Spleen (tissue), 11 donors: ENCODE measurements around the gene TFPT. TPM values are rescaled to one million over a fixed set of nuclear protein-coding genes. Genes with fewer than 3 reads are reported as not detected.

Source experiments
- DNase-seq: peaks from one replicate; pipeline ENCODE4 v3.0.0-alpha.2; 2020
- H3K27ac ChIP-seq, 8 donors: fragments of 200-600 bp; sonication (generic) in 7 of 8; 1 replicate in 4 of 8; 2 replicates in 4 of 8; pipeline versions ENCODE4 v1.5.0 to v1.8.0; 2016 to 2021; ENCODE audit warnings: inconsistent platforms in 4 of 8, mild to moderate bottlenecking in 4 of 8, moderate library complexity in 1 of 8
- H3K27me3 ChIP-seq, 7 donors: fragments of 200-600 bp; sonication (generic) in 6 of 7; replicated peaks in 1 of 7; 1 replicate in 4 of 7; 2 replicates in 3 of 7; pipeline versions ENCODE4 v1.5.0 to v1.8.0; 2016 to 2021; ENCODE audit warnings: inconsistent platforms in 3 of 7, mild to moderate bottlenecking in 1 of 7
- H3K36me3 ChIP-seq, 6 donors: fragments of 200-600 bp; sonication (generic) in 5 of 6; 1 replicate in 4 of 6; 2 replicates in 2 of 6; pipeline versions ENCODE4 v1.5.0 to v1.8.0; 2016 to 2021; ENCODE audit warnings: inconsistent platforms in 2 of 6
- H3K4me1 ChIP-seq, 6 donors: fragments of 200-600 bp; sonication (generic) in 5 of 6; 1 replicate in 3 of 6; 2 replicates in 3 of 6; pipeline versions ENCODE4 v1.5.0 to v1.8.0; 2016 to 2021; ENCODE audit warnings: inconsistent platforms in 3 of 6
- H3K4me3 ChIP-seq, 8 donors: fragments of 200-600 bp; sonication (generic) in 7 of 8; 1 replicate in 4 of 8; 2 replicates in 4 of 8; pipeline versions ENCODE4 v1.5.0 to v1.8.0; 2016 to 2021; ENCODE audit warnings: inconsistent platforms in 4 of 8, mild to moderate bottlenecking in 4 of 8, moderate library complexity in 2 of 8
- H3K9me3 ChIP-seq, 8 donors: fragments of 200-600 bp; sonication (generic) in 7 of 8; 1 replicate in 4 of 8; 2 replicates in 4 of 8; pipeline versions ENCODE4 v1.5.0 to v1.8.0; 2016 to 2021; ENCODE audit warnings: inconsistent platforms in 4 of 8
- POLR2A ChIP-seq, 3 donors: fragments of 450-650 bp; IDR thresholded peaks; one replicate each; pipeline ENCODE4 v1.5.1; 2017; ENCODE audit warnings: antibody characterized with exemption in 3 of 3, mild to moderate bottlenecking in 1 of 3
- POLR2AphosphoS5 ChIP-seq, 3 donors: sonication (generic); formaldehyde crosslinking; IDR thresholded peaks; one replicate each; pipeline ENCODE4 v1.5.1; 2017; ENCODE audit warnings: antibody characterized with exemption in 3 of 3
- WGBS, 5 donors: extraction: QIAGEN DNeasy Blood & Tissue Kit in 3 of 5; methylation state at CpG; one replicate each; pipeline versions ENCODE4 v1.1.5 to v1.1.7; 2013 to 2018; 5-methylcytosine and 5-hydroxymethylcytosine counted together
- intact Hi-C: fragments of 100-400 bp; cut with DNase I; formaldehyde crosslinking; loops from one replicate; pipeline ENCODE4 v1.15.0; 2023; ENCODE audit warnings: low total_unique reads
- polyA plus RNA-seq, 3 donors: library from polyadenylated mRNA; stranded (reverse); fragments of 200-250 nt; gene quantifications; one replicate each; pipeline ENCODE4 v1.2.1, GENCODE V29; 2013
- total RNA-seq, 7 donors: library from RNA; depleted of rRNA in 3 of 7; stranded (reverse); fragments of >200 nt in 3 of 7; fragmentation: NEBNext Ultra II Directional in 4 of 7; extraction: Animal tissue kit (Norgen Biotek cat#: 25700) in 4 of 7; gene quantifications; one replicate each; pipeline versions ENCODE4 v1.1.0 to v1.2.1, GENCODE V29; 2016 to 2021
- TF ChIP-seq, protein P1 (sequence below), 11 experiments: fragments of 200-600 bp in 7 of 11; fragments of 450-650 bp in 4 of 11; sonication (generic) in 4 of 11; IDR thresholded peaks in 8 of 11; conservative IDR thresholded peaks in 3 of 11; 1 replicate in 7 of 11; 2 replicates in 4 of 11; pipeline versions ENCODE4 v1.4.0 to v1.8.0; 2016 to 2021; ENCODE audit warnings: antibody characterized with exemption in 11 of 11, inconsistent platforms in 4 of 11, mild to moderate bottlenecking in 1 of 11
- donor health status: healthy with polysubstance abuse.
- donor health status: DM: no; HTN: no; CAD: no; lungs with moderate emphysema.
- donor health status: DM: no; HTN: no; CAD: no.
- donor health status: Bipolar disorder and iron deficiency.
- donor health status: healthy.
- donor health status: DM: no; HTN: no; CAD: no.
- donor health status: DM: yes; HTN: yes; CAD: no.

TFPT gene
- total and polyA plus RNA-seq, 10 donors = 16.5 to 36.5 (median 21.8) TPM

DNA sequence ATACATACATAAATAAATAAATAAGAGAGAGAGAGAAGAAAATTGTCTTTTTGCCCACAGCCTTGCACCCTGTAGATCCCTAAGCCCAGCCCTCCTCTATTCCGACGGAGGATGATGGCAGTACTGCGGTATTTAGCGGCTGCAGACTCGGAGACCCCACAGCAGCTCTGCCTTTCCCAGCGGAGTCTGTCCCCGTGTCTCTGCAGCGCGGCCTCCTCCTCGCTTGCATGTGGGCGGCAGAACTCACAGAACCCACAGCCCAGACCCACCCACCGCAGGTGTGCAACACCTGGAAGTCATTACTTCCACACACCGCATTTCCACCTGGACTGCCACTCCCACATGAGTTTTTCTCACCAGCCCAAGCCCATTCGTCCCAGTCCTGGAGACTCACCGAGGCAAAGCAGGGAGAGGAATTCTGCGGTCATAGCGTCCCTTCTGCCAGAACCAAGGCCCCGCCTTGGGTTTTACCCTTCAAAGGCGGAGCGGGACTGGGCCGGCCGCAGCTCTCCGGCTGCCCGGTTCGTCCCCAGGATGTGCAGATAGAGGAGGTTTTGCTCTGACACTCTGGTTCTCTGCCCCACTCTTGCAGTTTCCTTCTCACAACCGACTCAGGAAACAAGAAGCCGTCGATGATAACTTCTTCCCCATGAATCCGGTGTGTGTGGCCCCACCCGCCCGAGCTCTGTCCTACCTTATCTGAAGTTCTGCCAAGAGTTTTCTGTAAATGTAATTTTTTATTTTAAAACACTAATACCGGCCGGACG is 51.9 kb downstream of the TFPT start, which contains the start of gene VSTM1:
VSTM1 (minus strand) TSS at position 548 of the 767 bp plus-strand sequence; CDS start at position 428, 120 bp downstream.
- 46 to 74% (median 66%) methylated on average over 33 to 34 of the region's 34 CpGs for WGBS, 5 donors
- Histone ChIP-seq H3K9me3 (no peaks in the 10 kb centered on the region), H3K36me3 (peaks cover 0 to under 1% (median 0%) of the 10 kb centered on the region in 6 donors), H3K4me3 (peak within 1 kb of the TSS in 3 of 8 donors; percentile 2 to 40 (median 5)), H3K4me1 (peaks cover 0 to 16% (median 0%) of the 10 kb centered on the region in 6 donors), H3K27ac (peak within 1 kb of the TSS in 6 of 8 donors; percentile 46 to 82 (median 73)), H3K27me3 (peaks cover 0 to 59% (median 0%) of the 10 kb centered on the region in 7 donors)
- DNase-seq = no peak
- no peak for TF ChIP-seq POLR2A (IDR thresholded peaks at IDR 0.05)
- TF ChIP-seq, protein P1, sequence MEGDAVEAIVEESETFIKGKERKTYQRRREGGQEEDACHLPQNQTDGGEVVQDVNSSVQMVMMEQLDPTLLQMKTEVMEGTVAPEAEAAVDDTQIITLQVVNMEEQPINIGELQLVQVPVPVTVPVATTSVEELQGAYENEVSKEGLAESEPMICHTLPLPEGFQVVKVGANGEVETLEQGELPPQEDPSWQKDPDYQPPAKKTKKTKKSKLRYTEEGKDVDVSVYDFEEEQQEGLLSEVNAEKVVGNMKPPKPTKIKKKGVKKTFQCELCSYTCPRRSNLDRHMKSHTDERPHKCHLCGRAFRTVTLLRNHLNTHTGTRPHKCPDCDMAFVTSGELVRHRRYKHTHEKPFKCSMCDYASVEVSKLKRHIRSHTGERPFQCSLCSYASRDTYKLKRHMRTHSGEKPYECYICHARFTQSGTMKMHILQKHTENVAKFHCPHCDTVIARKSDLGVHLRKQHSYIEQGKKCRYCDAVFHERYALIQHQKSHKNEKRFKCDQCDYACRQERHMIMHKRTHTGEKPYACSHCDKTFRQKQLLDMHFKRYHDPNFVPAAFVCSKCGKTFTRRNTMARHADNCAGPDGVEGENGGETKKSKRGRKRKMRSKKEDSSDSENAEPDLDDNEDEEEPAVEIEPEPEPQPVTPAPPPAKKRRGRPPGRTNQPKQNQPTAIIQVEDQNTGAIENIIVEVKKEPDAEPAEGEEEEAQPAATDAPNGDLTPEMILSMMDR (IDR thresholded peaks at IDR 0.05 in 8 of 11, conservative IDR thresholded peaks at IDR 0.05 in 3 of 11) = no peak
- TF ChIP-seq POLR2AphosphoS5 (IDR thresholded peaks at IDR 0.05) = no peak
- intact Hi-C loops = no loop called here

DNA sequence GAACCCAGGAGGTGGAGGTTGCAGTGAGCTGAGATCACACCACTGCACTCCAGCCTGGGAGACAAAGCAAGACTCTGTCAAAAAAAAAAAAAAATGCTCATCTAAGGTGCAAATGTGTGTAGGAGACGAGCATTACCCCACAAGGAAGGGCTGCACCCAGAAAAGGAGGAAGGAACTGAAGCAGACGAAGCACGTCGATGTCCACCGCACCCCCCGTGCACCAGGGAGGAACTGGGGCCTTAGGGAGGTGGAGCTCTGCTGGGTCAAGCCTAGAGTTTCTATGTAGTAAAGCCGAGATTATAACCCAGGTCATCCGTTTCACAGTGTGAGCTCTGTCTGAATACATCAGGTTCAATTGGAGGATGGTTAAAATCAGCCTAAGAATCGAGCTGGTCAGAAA is 52.8 kb downstream of the TFPT start:
- intact Hi-C loops = no loop called here
- H3K36me3 ChIP-seq = peaks cover 0 to 8% (median 0%) of the 10 kb centered on the region in 6 donors
- DNase-seq = peak; percentile 91
- H3K4me3 ChIP-seq = peak overlapping the region in 2 of 8 donors; percentile 2 to 40
- TF ChIP-seq, protein P1 (IDR thresholded peaks at IDR 0.05 in 8 of 11, conservative IDR thresholded peaks at IDR 0.05 in 3 of 11) = no peak
- peak in 1 of 3 donors; percentile 30 for TF ChIP-seq POLR2AphosphoS5 (IDR thresholded peaks at IDR 0.05)
- peaks cover 0 to 16% (median 0%) of the 10 kb centered on the region in 6 donors for H3K4me1 ChIP-seq
- H3K9me3 ChIP-seq = no peaks in the 10 kb centered on the region
- H3K27ac ChIP-seq = peak overlapping the region in 5 of 8 donors; percentile 67 to 82 (median 77)
- 22 to 44% (median 28%) methylated on average over 9 of the region's 9 CpGs for WGBS, 5 donors
- peaks cover 0 to 54% (median 0%) of the 10 kb centered on the region in 7 donors for H3K27me3 ChIP-seq

Other genes with a start within 250 kb of the TFPT start
- 100 to 1,000 TPM in 1 of 7 donors, 10 to 100 TPM in 6; 43.1 to 146 (median 57.7) TPM for gene MYADM, start 247.8 kb downstream of the TFPT start, total RNA-seq
- gene MYADM, start 247.8 kb downstream of the TFPT start, polyA plus RNA-seq = 10 to 100 TPM in 2 of 3 donors, 1 to 10 TPM in 1; 9.1 to 22.2 (median 12.1) TPM
- under 1 TPM in 1 of 7 donors, not detected in 6; 0.17 TPM for gene PRKCG, start 233.5 kb downstream of the TFPT start, total RNA-seq
- gene PRKCG, start 233.5 kb downstream of the TFPT start, polyA plus RNA-seq = not detected
- not detected for gene CACNG7, start 206.4 kb downstream of the TFPT start, total RNA-seq
- not detected for gene CACNG7, start 206.4 kb downstream of the TFPT start, polyA plus RNA-seq
- under 1 TPM in 3 of 7 donors, not detected in 4; 0.03 to 0.11 (median 0.06) TPM for gene CACNG8, start 152.7 kb downstream of the TFPT start, total RNA-seq
- under 1 TPM in 1 of 3 donors, not detected in 2; 0.02 TPM for gene CACNG8, start 152.7 kb downstream of the TFPT start, polyA plus RNA-seq
- gene CACNG6, start 124.0 kb downstream of the TFPT start, total RNA-seq = not detected
- not detected for gene CACNG6, start 124.0 kb downstream of the TFPT start, polyA plus RNA-seq
- 10 to 100 TPM in 2 of 7 donors, 1 to 10 TPM in 4, not detected in 1; 2.8 to 13.3 (median 7.3) TPM for gene VSTM1, start 51.8 kb downstream of the TFPT start, total RNA-seq
- gene VSTM1, start 51.8 kb downstream of the TFPT start, polyA plus RNA-seq = under 1 TPM; 0.32 to 0.70 (median 0.41) TPM
- gene TARM1, start 34.3 kb downstream of the TFPT start, total RNA-seq = 1 to 10 TPM in 1 of 7 donors, not detected in 6; 1.5 TPM
- not detected for gene TARM1, start 34.3 kb downstream of the TFPT start, polyA plus RNA-seq
- gene OSCAR, start 14.9 kb downstream of the TFPT start, total RNA-seq = 10 to 100 TPM in 6 of 7 donors, 1 to 10 TPM in 1; 9.1 to 49.5 (median 18.3) TPM
- gene OSCAR, start 14.9 kb downstream of the TFPT start, polyA plus RNA-seq = 10 to 100 TPM in 2 of 3 donors, 1 to 10 TPM in 1; 2.4 to 18.2 (median 12.9) TPM
- 100 to 1,000 TPM in 1 of 7 donors, 10 to 100 TPM in 6; 14.5 to 109 (median 73.5) TPM for gene NDUFA3, start 12.8 kb downstream of the TFPT start, total RNA-seq
- 100 to 1,000 TPM; 162 to 197 (median 185) TPM for gene NDUFA3, start 12.8 kb downstream of the TFPT start, polyA plus RNA-seq
- gene PRPF31, start 97 bp upstream of the TFPT start, total RNA-seq = 10 to 100 TPM; 34.7 to 57.0 (median 48.1) TPM
- 10 to 100 TPM; 45.5 to 66.2 (median 59.1) TPM for gene PRPF31, start 97 bp upstream of the TFPT start, polyA plus RNA-seq
- gene CNOT3, start 22.1 kb upstream of the TFPT start, total RNA-seq = 10 to 100 TPM; 40.7 to 56.1 (median 48.2) TPM
- gene CNOT3, start 22.1 kb upstream of the TFPT start, polyA plus RNA-seq = 10 to 100 TPM; 17.7 to 34.3 (median 24.6) TPM
- 10 to 100 TPM in 2 of 7 donors, 1 to 10 TPM in 5; 7.5 to 12.1 (median 9.0) TPM for gene LENG1, start 44.1 kb upstream of the TFPT start, total RNA-seq
- gene LENG1, start 44.1 kb upstream of the TFPT start, polyA plus RNA-seq = 10 to 100 TPM in 1 of 3 donors, 1 to 10 TPM in 2; 7.4 to 14.6 (median 9.1) TPM
- gene TMC4, start 57.5 kb upstream of the TFPT start, total RNA-seq = 1 to 10 TPM in 3 of 7 donors, under 1 TPM in 2, not detected in 2; 0.51 to 4.0 (median 1.0) TPM
- under 1 TPM; 0.12 to 0.86 (median 0.22) TPM for gene TMC4, start 57.5 kb upstream of the TFPT start, polyA plus RNA-seq
- 100 to 1,000 TPM in 3 of 7 donors, 10 to 100 TPM in 4; 65.1 to 208 (median 85.9) TPM for gene MBOAT7, start 73.9 kb upstream of the TFPT start, total RNA-seq
- gene MBOAT7, start 73.9 kb upstream of the TFPT start, polyA plus RNA-seq = 10 to 100 TPM; 12.0 to 19.4 (median 14.7) TPM
- gene TSEN34, start 75.7 kb upstream of the TFPT start, total RNA-seq = 100 to 1,000 TPM in 1 of 7 donors, 10 to 100 TPM in 6; 32.2 to 109 (median 45.5) TPM
- 10 to 100 TPM; 25.5 to 45.2 (median 37.5) TPM for gene TSEN34, start 75.7 kb upstream of the TFPT start, polyA plus RNA-seq
- 1,000 to 10,000 TPM; 1,182 to 2,757 (median 1,587) TPM for gene RPS9, start 85.2 kb upstream of the TFPT start, total RNA-seq
- gene RPS9, start 85.2 kb upstream of the TFPT start, polyA plus RNA-seq = 1,000 to 10,000 TPM; 6,196 to 7,306 (median 6,994) TPM
- gene LILRB3, start 107.3 kb upstream of the TFPT start, total RNA-seq = 100 to 1,000 TPM in 3 of 7 donors, 10 to 100 TPM in 4; 61.5 to 443 (median 97.5) TPM
- 10 to 100 TPM in 2 of 3 donors, 1 to 10 TPM in 1; 6.4 to 24.6 (median 22.5) TPM for gene LILRB3, start 107.3 kb upstream of the TFPT start, polyA plus RNA-seq
- gene LILRA6, start 127.1 kb upstream of the TFPT start, total RNA-seq = 10 to 100 TPM; 21.5 to 77.5 (median 38.3) TPM
- 1 to 10 TPM; 1.2 to 8.2 (median 6.7) TPM for gene LILRA6, start 127.1 kb upstream of the TFPT start, polyA plus RNA-seq
- 100 to 1,000 TPM in 1 of 7 donors, 10 to 100 TPM in 6; 38.9 to 112 (median 79.6) TPM for gene LILRB5, start 141.6 kb upstream of the TFPT start, total RNA-seq
- 10 to 100 TPM in 2 of 3 donors, 1 to 10 TPM in 1; 3.8 to 41.2 (median 23.9) TPM for gene LILRB5, start 141.6 kb upstream of the TFPT start, polyA plus RNA-seq
- gene LILRB2, start 165.5 kb upstream of the TFPT start, total RNA-seq = 100 to 1,000 TPM in 3 of 7 donors, 10 to 100 TPM in 4; 52.9 to 209 (median 94.5) TPM
- gene LILRB2, start 165.5 kb upstream of the TFPT start, polyA plus RNA-seq = 10 to 100 TPM; 10.2 to 26.0 (median 23.8) TPM
- 100 to 1,000 TPM in 2 of 7 donors, 10 to 100 TPM in 5; 43.3 to 262 (median 79.9) TPM for gene LILRA5, start 197.5 kb upstream of the TFPT start, total RNA-seq
- 10 to 100 TPM; 16.3 to 53.6 (median 34.5) TPM for gene LILRA5, start 197.5 kb upstream of the TFPT start, polyA plus RNA-seq
- gene LILRA4, start 223.5 kb upstream of the TFPT start, total RNA-seq = 10 to 100 TPM; 11.5 to 61.1 (median 17.5) TPM
- 10 to 100 TPM; 32.1 to 80.9 (median 39.8) TPM for gene LILRA4, start 223.5 kb upstream of the TFPT start, polyA plus RNA-seq
- 100 to 1,000 TPM in 6 of 7 donors, 10 to 100 TPM in 1; 95.9 to 164 (median 125) TPM for gene LAIR1, start 249.3 kb upstream of the TFPT start, total RNA-seq
- 10 to 100 TPM; 56.3 to 74.8 (median 71.1) TPM for gene LAIR1, start 249.3 kb upstream of the TFPT start, polyA plus RNA-seq